22Rv1 (cell line): Measurements from ENCODE around the gene EXD3.

Source experiments
- ZFX ChIP-seq: fragments of 450-650 bp; IDR thresholded peaks from 2 replicates; pipeline ENCODE4 v1.6.1; 2017; ENCODE audit warnings: antibody characterized with exemption, borderline replicate concordance
- TF ChIP-seq, protein P1 (sequence below): fragments of 450-650 bp; IDR thresholded peaks from 2 replicates; pipeline ENCODE4 v1.5.1; 2017; ENCODE audit warnings: mild to moderate bottlenecking

DNA sequence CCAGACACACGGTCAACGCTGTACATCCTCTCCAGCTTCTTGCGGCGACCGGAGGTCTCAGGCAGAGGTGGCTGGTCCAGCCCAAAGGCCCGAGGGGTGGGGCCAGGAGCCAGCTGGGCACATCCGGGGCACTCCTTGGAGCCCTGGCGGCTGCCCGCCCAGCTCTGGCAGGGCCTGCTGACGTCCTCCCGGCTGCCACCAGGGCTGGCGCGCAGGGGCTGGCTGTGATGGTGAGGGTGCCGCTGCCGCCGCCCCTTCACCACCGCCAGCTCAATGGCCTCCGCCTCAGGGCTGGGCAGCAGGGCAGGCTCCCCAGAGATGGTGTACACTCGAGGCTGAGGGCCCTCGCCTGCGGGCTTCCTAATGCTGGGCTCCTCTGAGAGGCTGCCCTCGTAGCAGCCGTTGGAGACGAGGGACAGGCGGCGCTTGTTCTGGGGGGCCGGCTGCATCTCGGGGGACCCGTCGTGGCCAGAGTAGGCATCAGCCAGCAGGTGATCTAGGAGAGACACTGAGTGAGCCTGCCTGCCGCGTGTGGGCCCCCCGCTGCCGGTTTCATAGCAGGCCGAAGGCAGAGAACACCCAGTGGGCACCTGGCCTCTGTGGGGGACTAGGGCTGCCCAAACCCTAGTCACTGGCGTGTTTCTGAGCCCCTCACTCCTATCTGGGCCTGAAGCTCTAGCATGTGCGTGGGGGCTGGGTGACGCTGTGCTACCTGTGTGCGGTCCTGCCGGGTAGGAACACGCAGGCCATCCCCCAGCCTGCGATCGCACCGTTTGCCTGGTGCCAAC, 34.6 kb upstream of the EXD3 start:
- TF ChIP-seq, protein P1, sequence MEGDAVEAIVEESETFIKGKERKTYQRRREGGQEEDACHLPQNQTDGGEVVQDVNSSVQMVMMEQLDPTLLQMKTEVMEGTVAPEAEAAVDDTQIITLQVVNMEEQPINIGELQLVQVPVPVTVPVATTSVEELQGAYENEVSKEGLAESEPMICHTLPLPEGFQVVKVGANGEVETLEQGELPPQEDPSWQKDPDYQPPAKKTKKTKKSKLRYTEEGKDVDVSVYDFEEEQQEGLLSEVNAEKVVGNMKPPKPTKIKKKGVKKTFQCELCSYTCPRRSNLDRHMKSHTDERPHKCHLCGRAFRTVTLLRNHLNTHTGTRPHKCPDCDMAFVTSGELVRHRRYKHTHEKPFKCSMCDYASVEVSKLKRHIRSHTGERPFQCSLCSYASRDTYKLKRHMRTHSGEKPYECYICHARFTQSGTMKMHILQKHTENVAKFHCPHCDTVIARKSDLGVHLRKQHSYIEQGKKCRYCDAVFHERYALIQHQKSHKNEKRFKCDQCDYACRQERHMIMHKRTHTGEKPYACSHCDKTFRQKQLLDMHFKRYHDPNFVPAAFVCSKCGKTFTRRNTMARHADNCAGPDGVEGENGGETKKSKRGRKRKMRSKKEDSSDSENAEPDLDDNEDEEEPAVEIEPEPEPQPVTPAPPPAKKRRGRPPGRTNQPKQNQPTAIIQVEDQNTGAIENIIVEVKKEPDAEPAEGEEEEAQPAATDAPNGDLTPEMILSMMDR = no peak
- no peak for TF ChIP-seq ZFX
